A673 (cell line): ENCODE measurements around the gene POMGNT1. TPM values are rescaled to one million over a fixed set of nuclear protein-coding genes. Genes with fewer than 3 reads are reported as not detected.
A peak's percentile ranks its signal among the peaks of the same experiment; 100 is the strongest.

Source experiments
- BruUV-seq: library from RNA; stranded (reverse); fragments of 400-500 nt; replicated peaks from 2 replicates; lab custom pipeline; 2021; lab: Mats Ljungman, UMichigan
- CTCF ChIA-PET: fragments of 300-600 bp; sonication (Branson Sonifier 250); formaldehyde crosslinking; loops from one replicate; lab custom pipeline; 2022; ENCODE audit warnings: antibody characterized with exemption; lab: Charles Lee
- POLR2A ChIA-PET: fragments of 300-600 bp; sonication (Branson Sonifier 250); formaldehyde crosslinking; loops from one replicate; lab custom pipeline; 2022; ENCODE audit warnings: antibody characterized with exemption; ENCODE audit not compliant: low non-redundant PET; lab: Charles Lee
- DNase-seq: peaks from one replicate; pipeline ENCODE4 v3.0.0-alpha.2; 2015; ENCODE audit warnings: low spot score
- H3K27ac ChIP-seq: fragments of 200-600 bp; sonication (generic); 2 replicates; pipeline ENCODE4 v1.5.1; 2016; ENCODE audit warnings: mixed run types, low read depth, mild to moderate bottlenecking, mixed read lengths, antibody characterized with exemption, low read length; ENCODE audit not compliant: poor library complexity, severe bottlenecking
- H3K27me3 ChIP-seq: fragments of 200-600 bp; sonication (generic); replicated peaks from 2 replicates; pipeline ENCODE4 v1.6.1; 2017; ENCODE audit warnings: mixed run types, low read depth, mild to moderate bottlenecking, mixed read lengths, antibody characterized with exemption, low read length; ENCODE audit not compliant: insufficient read depth, poor library complexity
- H3K36me3 ChIP-seq: fragments of 200-600 bp; sonication (generic); 2 replicates; pipeline ENCODE4 v1.6.1; 2016; ENCODE audit warnings: mixed run types, mild to moderate bottlenecking, mixed read lengths, antibody characterized with exemption, low read length; ENCODE audit not compliant: insufficient read depth, poor library complexity, severe bottlenecking
- H3K4me1 ChIP-seq: fragments of 200-600 bp; sonication (generic); 2 replicates; pipeline ENCODE4 v1.6.1; 2017; ENCODE audit warnings: mixed run types, mild to moderate bottlenecking, mixed read lengths, antibody characterized with exemption, low read length; ENCODE audit not compliant: insufficient read depth, poor library complexity, severe bottlenecking
- H3K4me3 ChIP-seq: fragments of 200-600 bp; sonication (generic); 2 replicates; pipeline ENCODE4 v1.5.1; 2016; ENCODE audit warnings: low read depth, mixed run types, mild to moderate bottlenecking, mixed read lengths, low read length; ENCODE audit not compliant: poor library complexity, severe bottlenecking
- H3K9me3 ChIP-seq: fragments of 200-600 bp; sonication (generic); 2 replicates; pipeline ENCODE4 v1.6.1; 2016; ENCODE audit warnings: mixed run types, low read depth, mild to moderate bottlenecking, mixed read lengths, antibody characterized with exemption, low read length; ENCODE audit not compliant: poor library complexity, severe bottlenecking
- CTCF ChIP-seq: fragments of 300-800, 200-600 bp; sonication (generic); conservative IDR thresholded peaks from 2 replicates; pipeline ENCODE4 v1.5.1; 2017; ENCODE audit warnings: low read depth, mild to moderate bottlenecking, antibody characterized with exemption, low read length, moderate library complexity, mixed read lengths
- EZH2 ChIP-seq: fragments of 200-600 bp; sonication (generic); IDR thresholded peaks from 2 replicates; pipeline ENCODE4 v1.6.1; 2017; ENCODE audit warnings: borderline replicate concordance, low read depth, mild to moderate bottlenecking, mixed read lengths, antibody characterized with exemption, low read length; ENCODE audit not compliant: poor library complexity, severe bottlenecking
- intact Hi-C: fragments of 100-400 bp; cut with micrococcal nuclease; formaldehyde crosslinking; loops from one replicate; pipeline ENCODE4 v1.10.0; 2022; ENCODE audit not compliant: unreplicated experiment
- total RNA-seq: library from RNA; stranded (reverse); gene quantifications from 2 replicates; pipeline ENCODE4 v1.2.3, GENCODE V29; 2021

Gene POMGNT1
- total RNA-seq, 1 experiment from 2014 or later = 71.0 TPM

- ChIA-PET CTCF (no interaction called here), POLR2A (no interaction called here)
- no peak overlapping the region for H3K27ac ChIP-seq
- intact Hi-C loops = no loop called here
- no TSS peak for BruUV-seq
- no peaks in the 10 kb centered on the region for H3K27me3 ChIP-seq
- no peaks in the 10 kb centered on the region for H3K36me3 ChIP-seq
- no peak for DNase-seq
- no peaks in the 10 kb centered on the region for H3K9me3 ChIP-seq
- TF ChIP-seq EZH2 = no peak
- TF ChIP-seq CTCF = no peak
- peaks cover 6% of the 10 kb centered on the region for H3K4me1 ChIP-seq
- H3K4me3 ChIP-seq = peak overlapping the region; percentile 69
Observed at GRCh38 chr1:46203738-46204405, 5.6 kb upstream of the POMGNT1 start.

- POLR2A ChIA-PET = no interaction called here
- DNase-seq = no peak
- no peak overlapping the region for H3K27ac ChIP-seq
- no peaks in the 10 kb centered on the region for H3K9me3 ChIP-seq
- intact Hi-C loops = no loop called here
- peaks cover 14% of the 10 kb centered on the region for H3K4me1 ChIP-seq
- H3K4me3 ChIP-seq = peak overlapping the region; percentile 78
- no peaks in the 10 kb centered on the region for H3K27me3 ChIP-seq
- no peak for TF ChIP-seq EZH2
- no TSS peak for BruUV-seq
- CTCF ChIA-PET = interaction anchor here (0.5 to 1.6 kb wide), 2 partner anchors 24 to 45 kb away, joined by 4 to 6 read pairs; no protein-coding TSS in a partner anchor
- peaks cover 12% of the 10 kb centered on the region for H3K36me3 ChIP-seq
Observed at GRCh38 chr1:46199233-46199749, 1.1 kb upstream of the POMGNT1 start.

GRCh38 chr1:46197560-46197963 is 672 bp downstream of the POMGNT1 start:
- no peaks in the 10 kb centered on the region for H3K9me3 ChIP-seq
- peak overlapping the region; percentile 78 for H3K4me3 ChIP-seq
- H3K4me1 ChIP-seq = peaks cover 8% of the 10 kb centered on the region
- intact Hi-C loops = no loop called here
- H3K27ac ChIP-seq = peak overlapping the region; percentile 84
- H3K27me3 ChIP-seq = no peaks in the 10 kb centered on the region
- peaks cover 16% of the 10 kb centered on the region for H3K36me3 ChIP-seq
- no peak for DNase-seq
- ChIA-PET POLR2A (no interaction called here), CTCF (interaction anchor here (1.6 kb wide), 1 partner anchor 26 kb away, joined by 4 read pairs; no protein-coding TSS in a partner anchor)
- no peak for TF ChIP-seq CTCF
- BruUV-seq = no TSS peak
